CD4-positive, alpha-beta memory T cell (primary cell): ENCODE results near the gene RUNX2. TPM values are rescaled to one million over a fixed set of nuclear protein-coding genes. Genes with fewer than 3 reads are reported as not detected.
A peak's percentile ranks its signal among the peaks of the same experiment; 100 is the strongest.

Source experiments
- CTCF ChIA-PET: fragments of 350-600 bp; sonication (Branson Sonifier 250); formaldehyde crosslinking; loops from one replicate; lab custom pipeline; 2021; ENCODE audit warnings: inconsistent platforms; ENCODE audit not compliant: partially characterized antibody; lab: Charles Lee
- POLR2A ChIA-PET: fragments of 350-600 bp; sonication (Branson Sonifier 250); formaldehyde crosslinking; loops from one replicate; lab custom pipeline; 2021; ENCODE audit not compliant: partially characterized antibody; lab: Charles Lee
- DNase-seq, 5 donors: peaks; one replicate each; pipeline versions ENCODE4 v3.0.0 to v3.0.0-alpha.2; 2020 to 2022; ENCODE audit warnings: mixed read lengths in 1 of 5
- H3K27ac ChIP-seq: one replicate; pipeline ENCODE4 v1.7.0; 2013; ENCODE audit warnings: low read depth, low read length
- H3K27me3 ChIP-seq: 2 replicates; pipeline ENCODE4 v1.7.0; 2013; ENCODE audit warnings: mild to moderate bottlenecking, low read length, moderate library complexity; ENCODE audit not compliant: insufficient read depth
- H3K36me3 ChIP-seq: 2 replicates; pipeline ENCODE4 v1.7.0; 2013; ENCODE audit warnings: mild to moderate bottlenecking, low read length, moderate library complexity; ENCODE audit not compliant: insufficient read depth
- H3K4me1 ChIP-seq: 2 replicates; pipeline ENCODE4 v1.7.0; 2013; ENCODE audit warnings: mild to moderate bottlenecking, low read length, moderate library complexity; ENCODE audit not compliant: insufficient read depth
- H3K4me3 ChIP-seq, 2 donors: one replicate each; pipeline ENCODE4 v1.7.0; 2013; ENCODE audit warnings: low read length in 2 of 2, mild to moderate bottlenecking in 1 of 2
- H3K9me3 ChIP-seq, 2 donors: one replicate each; pipeline ENCODE4 v1.7.0; 2013; ENCODE audit warnings: low read length in 2 of 2, control low read depth in 1 of 2; ENCODE audit not compliant: control insufficient read depth in 1 of 2
- H3K27ac Mint-ChIP-seq, 7 donors: one replicate each; pipeline ENCODE4 v1.8.0; 2020 to 2021; ENCODE audit warnings: mixed read lengths in 7 of 7, mild to moderate bottlenecking in 6 of 7, inconsistent platforms in 3 of 7, moderate library complexity in 3 of 7
- H3K27me3 Mint-ChIP-seq, 2 donors: one replicate each; pipeline ENCODE4 v1.8.0; 2020 to 2021; ENCODE audit warnings: mixed read lengths in 2 of 2
- H3K36me3 Mint-ChIP-seq, 2 donors: one replicate each; pipeline ENCODE4 v1.8.0; 2020 to 2021; ENCODE audit warnings: mixed read lengths in 2 of 2, inconsistent platforms in 1 of 2, mild to moderate bottlenecking in 1 of 2
- H3K4me1 Mint-ChIP-seq, 4 donors: one replicate each; pipeline ENCODE4 v1.8.0; 2020 to 2021; ENCODE audit warnings: mixed read lengths in 4 of 4, mild to moderate bottlenecking in 1 of 4
- H3K4me3 Mint-ChIP-seq, 8 donors: one replicate each; pipeline ENCODE4 v1.8.0; 2020 to 2021; ENCODE audit warnings: mixed read lengths in 8 of 8, mild to moderate bottlenecking in 7 of 8, moderate library complexity in 6 of 8, inconsistent platforms in 3 of 8
- H3K9me3 Mint-ChIP-seq, 8 donors: one replicate each; pipeline ENCODE4 v1.8.0; 2020 to 2021; ENCODE audit warnings: mixed read lengths in 8 of 8, mild to moderate bottlenecking in 5 of 8, inconsistent platforms in 3 of 8, moderate library complexity in 1 of 8
- intact Hi-C: fragments of 100-400 bp; cut with micrococcal nuclease; formaldehyde crosslinking; loops from one replicate; pipeline ENCODE4 v1.15.1; 2023
- polyA plus RNA-seq, 2 donors: library from polyadenylated mRNA; unstranded; fragments of 300-500 nt; fragmentation: Illumina TruSeq; gene quantifications; one replicate each; pipeline ENCODE4 v1.2.3, GENCODE V29; 2021
- total RNA-seq, 2 experiments: library from RNA; stranded (reverse); gene quantifications; one replicate each; pipeline ENCODE4 v1.2.3, GENCODE V29; 2021

RUNX2 gene
- total and polyA plus RNA-seq, 4 experiments from 2014 or later: 4.5 to 26.6 (median 23.3) TPM

- H3K27me3 Mint-ChIP-seq: peaks cover 3 to 8% of the 10 kb centered on the region in 2 donors
- no peak overlapping the region for H3K4me3 Mint-ChIP-seq
- intact Hi-C loops: loop anchor here (5.0 kb wide), 1 partner anchor 940 kb away; no protein-coding TSS in a partner anchor
- Histone ChIP-seq H3K4me3 (no peak overlapping the region), H3K36me3 (no peaks in the 10 kb centered on the region), H3K9me3 (no peaks in the 10 kb centered on the region), H3K4me1 (peaks cover 26% of the 10 kb centered on the region), H3K27ac (no peak overlapping the region), H3K27me3 (no peaks in the 10 kb centered on the region)
- ChIA-PET CTCF (interaction anchor here (1.6 to 5.0 kb wide), 3 partner anchors 24 to 763 kb away, joined by 3 to 60 read pairs (median 8); no protein-coding TSS in a partner anchor), POLR2A (no interaction called here)
- no peak for DNase-seq
- H3K4me1 Mint-ChIP-seq: peaks cover 15 to 29% (median 21%) of the 10 kb centered on the region in 4 donors
- H3K9me3 Mint-ChIP-seq: no peaks in the 10 kb centered on the region
- H3K36me3 Mint-ChIP-seq: peaks cover 0 to 17% of the 10 kb centered on the region in 2 donors
- H3K27ac Mint-ChIP-seq: no peak overlapping the region
Observed at GRCh38 chr6:45417436-45417835, 89.3 kb downstream of the RUNX2 start.

DNA sequence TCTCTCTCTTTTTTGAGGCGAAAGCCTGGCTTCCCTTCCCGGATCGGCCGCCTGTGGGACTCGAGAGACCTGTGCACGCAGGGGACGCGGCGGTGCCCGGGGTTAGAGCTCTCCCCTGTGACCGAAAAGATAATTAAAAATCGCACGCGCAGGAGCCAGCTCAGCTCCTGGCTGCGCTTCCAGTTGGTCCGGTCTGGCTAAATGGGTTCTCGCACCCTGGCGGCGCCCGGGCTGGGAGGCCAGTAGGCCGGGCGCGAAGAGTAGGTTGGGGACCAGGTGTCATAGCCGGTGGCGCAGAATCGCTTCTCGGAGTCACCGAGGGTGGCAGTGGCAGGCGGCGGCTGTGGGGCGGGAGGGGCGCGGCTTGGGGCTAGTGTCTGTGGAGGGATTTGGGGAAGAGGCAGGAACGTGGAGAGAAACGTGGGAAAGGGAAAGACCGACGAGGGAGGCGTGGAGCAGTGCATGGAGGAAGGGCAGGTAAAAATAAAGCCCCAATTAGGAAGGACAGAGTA is 91.5 kb downstream of the RUNX2 start:
- H3K27ac ChIP-seq: peak overlapping the region; percentile 32
- H3K27me3 ChIP-seq: no peaks in the 10 kb centered on the region
- H3K36me3 ChIP-seq: no peaks in the 10 kb centered on the region
- ChIA-PET CTCF (interaction anchor here (0.8 to 5.0 kb wide), 14 partner anchors 21 to 818 kb away, joined by 3 to 60 read pairs (median 4); partner anchors contain the start of gene SUPT3H), POLR2A (interaction anchor here (0.8 to 4.1 kb wide), 15 partner anchors 10 to 764 kb away, joined by 3 to 50 read pairs (median 4); partner anchors contain the start of gene SUPT3H)
- H3K9me3 ChIP-seq: no peaks in the 10 kb centered on the region
- peak; percentile 49 to 70 (median 54) for DNase-seq
- H3K27me3 Mint-ChIP-seq: peaks cover 3 to 8% of the 10 kb centered on the region in 2 donors
- H3K4me3 ChIP-seq: peak overlapping the region in 1 of 2 donors; percentile 86
- peaks cover 0 to 1% (median 0%) of the 10 kb centered on the region in 8 donors for H3K9me3 Mint-ChIP-seq
- H3K4me1 Mint-ChIP-seq: peaks cover 17 to 45% (median 27%) of the 10 kb centered on the region in 4 donors
- peaks cover 26% of the 10 kb centered on the region for H3K4me1 ChIP-seq
- peak overlapping the region; percentile 93 to 97 (median 95) for H3K4me3 Mint-ChIP-seq
- intact Hi-C loops: loop anchor here (1.0 to 5.0 kb wide), 7 partner anchors 68 to 942 kb away; no protein-coding TSS in a partner anchor
- H3K36me3 Mint-ChIP-seq: peaks cover 0 to 27% of the 10 kb centered on the region in 2 donors
- H3K27ac Mint-ChIP-seq: peak overlapping the region; percentile 26 to 98 (median 96)

DNA sequence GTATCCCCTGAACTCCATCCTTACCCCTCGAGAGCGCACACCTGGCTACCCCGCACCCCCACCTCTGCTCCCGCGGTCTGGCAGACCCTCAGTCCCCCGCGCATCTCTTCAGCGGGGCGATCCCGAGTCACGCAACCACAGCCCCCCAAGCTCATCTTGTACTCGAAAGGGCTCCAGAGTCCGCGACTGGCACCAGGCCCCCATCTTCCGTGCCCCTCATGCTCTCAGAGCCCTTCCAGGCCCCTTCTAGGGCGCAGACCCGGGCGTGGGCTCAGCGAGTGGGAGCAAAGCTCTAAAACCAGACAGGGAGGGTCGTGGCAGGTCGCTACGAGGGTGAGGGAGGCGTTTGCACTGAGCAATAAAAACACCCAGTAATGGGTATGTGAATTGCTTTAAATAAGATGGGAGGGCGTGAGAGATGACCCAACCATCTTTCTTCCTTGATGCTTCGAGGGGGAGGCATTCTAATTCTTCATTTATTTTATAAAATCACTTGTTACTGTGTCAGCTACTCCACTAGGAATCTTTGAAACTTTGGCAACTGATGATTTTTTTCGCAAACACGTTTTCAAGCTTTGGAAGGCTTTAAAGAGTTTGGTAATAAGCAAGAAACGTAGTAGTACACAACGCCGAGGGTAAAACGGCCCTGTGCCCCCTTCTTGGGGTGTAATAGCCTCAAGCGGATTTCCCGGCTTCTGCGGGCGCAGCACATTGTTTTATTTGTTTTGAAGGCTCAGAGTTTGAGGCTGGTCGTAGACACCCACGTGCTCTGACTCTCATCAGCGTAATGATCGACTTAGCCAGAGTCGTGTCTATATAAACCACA is 92.2 kb downstream of the RUNX2 start:
- intact Hi-C loops: loop anchor here (1.0 to 5.0 kb wide), 5 partner anchors 67 to 592 kb away; no protein-coding TSS in a partner anchor
- Mint-ChIP-seq H3K4me1 (peaks cover 20 to 51% (median 31%) of the 10 kb centered on the region in 4 donors), H3K9me3 (peaks cover 0 to 1% (median 0%) of the 10 kb centered on the region in 8 donors), H3K27me3 (peaks cover 3 to 8% of the 10 kb centered on the region in 2 donors), H3K36me3 (peaks cover 0 to 28% of the 10 kb centered on the region in 2 donors), H3K4me3 (peak overlapping the region; percentile 93 to 97 (median 95)), H3K27ac (peak overlapping the region; percentile 94 to 98 (median 96))
- Histone ChIP-seq H3K27ac (peak overlapping the region; percentile 72), H3K9me3 (no peaks in the 10 kb centered on the region), H3K4me1 (peaks cover 30% of the 10 kb centered on the region), H3K36me3 (no peaks in the 10 kb centered on the region), H3K4me3 (peak overlapping the region in 1 of 2 donors; percentile 86), H3K27me3 (no peaks in the 10 kb centered on the region)
- ChIA-PET CTCF (interaction anchor here (0.6 to 5.0 kb wide), 20 partner anchors 18 to 944 kb away, joined by 3 to 60 read pairs (median 3); partner anchors contain the start of gene SUPT3H), POLR2A (interaction anchor here (0.6 to 4.1 kb wide), 20 partner anchors 9 to 765 kb away, joined by 3 to 50 read pairs (median 4); partner anchors contain the start of gene SUPT3H)
- DNase-seq: peak; percentile 61 to 84 (median 61)

DNA sequence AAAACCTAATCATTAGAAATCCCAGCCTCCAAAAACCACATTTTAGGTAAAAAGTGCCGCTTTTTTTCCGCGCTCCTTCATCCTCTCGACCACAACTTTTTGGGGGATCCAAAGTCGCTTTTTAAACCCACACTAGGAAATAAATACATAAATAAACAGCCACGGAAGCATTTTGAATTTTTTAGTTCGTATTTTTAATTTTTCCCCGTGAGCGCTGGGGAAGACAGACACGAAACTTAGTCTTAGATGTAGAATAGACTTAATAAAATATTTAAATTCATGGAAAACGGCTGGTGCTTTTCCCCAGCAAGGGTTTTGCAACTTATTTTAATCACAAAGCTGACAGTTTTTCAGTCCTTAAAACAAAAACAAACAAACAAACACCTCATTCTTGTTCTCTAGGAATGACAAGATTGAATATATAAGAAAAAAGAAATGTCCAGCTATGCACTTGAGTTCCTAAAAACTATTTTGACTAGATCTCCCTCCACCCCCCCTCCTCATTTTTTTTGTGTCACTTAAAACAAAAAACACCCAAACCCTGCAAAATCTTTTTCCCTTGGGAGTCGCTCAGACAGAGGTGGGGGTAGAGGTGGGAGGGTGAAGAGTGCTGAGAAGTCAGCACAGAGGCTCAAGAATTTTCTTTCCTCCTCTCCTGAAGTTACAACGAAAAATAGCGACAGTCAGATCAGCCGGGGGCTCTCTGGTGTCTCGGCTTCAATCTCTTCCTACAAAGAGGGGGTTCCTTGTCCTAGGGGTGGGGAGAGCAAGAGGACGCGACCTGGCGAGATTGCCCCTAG is 93.0 kb downstream of the RUNX2 start:
- H3K4me3 ChIP-seq: peak overlapping the region; percentile 66 to 86
- Mint-ChIP-seq H3K27ac (peak overlapping the region; percentile 94 to 98 (median 96)), H3K36me3 (peaks cover 0 to 28% of the 10 kb centered on the region in 2 donors), H3K4me1 (peaks cover 25 to 58% (median 37%) of the 10 kb centered on the region in 4 donors), H3K4me3 (peak overlapping the region; percentile 93 to 97 (median 95)), H3K27me3 (peaks cover 3 to 5% of the 10 kb centered on the region in 2 donors), H3K9me3 (peaks cover 0 to 1% (median 0%) of the 10 kb centered on the region in 8 donors)
- POLR2A ChIA-PET: interaction anchor here (0.5 to 4.1 kb wide), 25 partner anchors 10 to 766 kb away, joined by 3 to 50 read pairs (median 5); partner anchors contain the start of gene SUPT3H
- no peaks in the 10 kb centered on the region for H3K9me3 ChIP-seq
- no peaks in the 10 kb centered on the region for H3K36me3 ChIP-seq
- H3K27ac ChIP-seq: peak overlapping the region; percentile 72
- intact Hi-C loops: loop anchor here (1.0 to 5.0 kb wide), 5 partner anchors 66 to 591 kb away; no protein-coding TSS in a partner anchor
- peaks cover 30% of the 10 kb centered on the region for H3K4me1 ChIP-seq
- no peaks in the 10 kb centered on the region for H3K27me3 ChIP-seq
- DNase-seq: no peak
- CTCF ChIA-PET: interaction anchor here (0.9 to 5.0 kb wide), 11 partner anchors 17 to 945 kb away, joined by 3 to 60 read pairs (median 4); partner anchors contain the start of gene SUPT3H

- ChIA-PET CTCF (interaction anchor here (0.6 to 4.0 kb wide), 11 partner anchors 43 to 946 kb away, joined by 3 to 50 read pairs (median 4); partner anchors contain the start of gene SUPT3H), POLR2A (interaction anchor here (0.5 to 4.1 kb wide), 28 partner anchors 10 to 766 kb away, joined by 3 to 50 read pairs (median 4); partner anchors contain the start of gene SUPT3H)
- peaks cover 0 to 28% of the 10 kb centered on the region in 2 donors for H3K36me3 Mint-ChIP-seq
- intact Hi-C loops: loop anchor here (1.0 to 5.0 kb wide), 7 partner anchors 15 to 590 kb away; partner anchors contain the start of gene SUPT3H
- H3K4me3 Mint-ChIP-seq: peak overlapping the region; percentile 96 to 99 (median 98)
- Histone ChIP-seq H3K4me1 (peaks cover 35% of the 10 kb centered on the region), H3K4me3 (peak overlapping the region; percentile 66 to 86), H3K36me3 (no peaks in the 10 kb centered on the region), H3K27me3 (no peaks in the 10 kb centered on the region), H3K27ac (peak overlapping the region; percentile 72), H3K9me3 (no peaks in the 10 kb centered on the region)
- DNase-seq: peak; percentile 51 to 65 (median 61)
- peaks cover 26 to 58% (median 38%) of the 10 kb centered on the region in 4 donors for H3K4me1 Mint-ChIP-seq
- peaks cover 3 to 5% of the 10 kb centered on the region in 2 donors for H3K27me3 Mint-ChIP-seq
- H3K9me3 Mint-ChIP-seq: peaks cover 0 to 1% (median 0%) of the 10 kb centered on the region in 8 donors
- H3K27ac Mint-ChIP-seq: peak overlapping the region; percentile 92 to 98 (median 96)
Observed at GRCh38 chr6:45421709-45422502, 93.8 kb downstream of the RUNX2 start.
